Measurements from ENCODE around the gene MRPL38. TPM values are rescaled to one million over a fixed set of nuclear protein-coding genes. Genes with fewer than 3 reads are reported as not detected.

The MRPL38 gene
- total and polyA plus RNA-seq, 2 of the 8 experiments (the other 6 are each of a cell fraction or from before 2014, with no cell fraction given): 78.4 to 125 TPM

DNA sequence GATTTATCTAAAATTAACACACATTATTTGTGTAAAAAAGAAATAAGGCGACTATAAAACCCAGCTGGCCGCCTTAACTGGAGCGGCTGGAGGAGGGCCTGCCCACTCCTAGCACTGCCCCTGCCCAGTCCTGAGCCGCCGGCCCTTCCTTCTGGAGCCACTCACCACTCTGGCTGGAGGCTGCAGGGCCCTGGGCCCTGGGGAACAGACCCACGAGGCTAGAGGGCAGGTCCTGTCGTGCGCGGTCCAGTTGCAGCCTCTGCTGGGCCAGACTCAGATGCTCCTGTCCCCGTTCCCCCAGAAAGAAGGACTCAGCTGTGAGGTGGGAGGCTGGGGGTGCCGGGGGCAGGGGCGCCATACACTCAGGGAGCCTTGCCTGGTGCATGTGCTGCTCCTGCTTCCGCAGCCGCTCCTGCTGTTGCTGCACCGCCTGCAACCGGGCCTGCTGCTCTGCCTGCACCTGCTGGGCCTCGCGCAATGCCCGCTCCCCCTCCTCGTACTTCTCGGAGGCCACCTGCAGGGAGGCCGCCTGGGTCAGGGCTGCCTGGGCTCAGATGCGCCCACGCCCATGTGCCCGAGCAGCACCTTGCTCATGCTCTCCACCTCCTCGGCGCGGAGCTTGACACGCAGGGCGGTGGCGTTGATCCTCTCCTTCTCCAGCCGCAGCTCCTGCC lies 9.0 kb upstream of the MRPL38 start:
- WGBS, 2 experiments (ENCODE audit: extremely low coverage in 1 of 2, insufficient coverage in 1 of 2, insufficient read length in 1 of 2, insufficient replicate concordance in 2 of 2, low coverage in 1 of 2, low lambda C conversion rate in 2 of 2, missing lambda C conversion rate in 1 of 2): 92% methylated on average over 29 of the region's 32 CpGs; no CpG with 5 or more reads in 1 of the 2 experiments
- TF ChIP-seq CBX5 (IDR thresholded peaks at IDR 0.05; ENCODE audit: low read depth, low read length) (no peak), CBX8 (IDR thresholded peaks at IDR 0.05; ENCODE audit: borderline replicate concordance, low read depth, low read length) (no peak), BCL11A (IDR thresholded peaks at IDR 0.05; ENCODE audit: low read depth in 2 of 2, low read length in 2 of 2) (no peak)
- no peak overlapping the region for H3K9ac ChIP-seq (replicated peaks in 1 of 4; ENCODE audit: extremely low read depth in 1 of 4, low read depth in 3 of 4, low read length in 3 of 4)
- H3K23ac ChIP-seq (ENCODE audit: insufficient read length): no peak overlapping the region
- no peak overlapping the region for H2BK20ac ChIP-seq (ENCODE audit: low read length)
- H3K4me3 ChIP-seq (ENCODE audit: extremely low read depth in 1 of 4, insufficient read depth in 2 of 4, low read depth in 3 of 4, low read length in 4 of 4): no peak overlapping the region
- no peaks in the 10 kb centered on the region for H3K79me1 ChIP-seq (ENCODE audit: low read depth, low read length)
- H2BK120ac ChIP-seq (replicated peaks; ENCODE audit: low read depth, low read length): no peak overlapping the region
- H3K36me3 ChIP-seq (ENCODE audit: control insufficient read depth in 2 of 4, insufficient read depth in 4 of 4, low read length in 3 of 4): peaks cover 0 to 3% (median 0%) of the 10 kb centered on the region in 4 experiments; a peak in 1 of 8 replicates
- H3K23me2 ChIP-seq (ENCODE audit: low read depth, low read length): no peaks in the 10 kb centered on the region
- no peaks in the 10 kb centered on the region for H3K27me3 ChIP-seq (replicated peaks in 1 of 4; ENCODE audit: control insufficient read depth in 3 of 4, extremely low read depth in 1 of 4, insufficient read depth in 3 of 4, low read length in 3 of 4)
- no peak overlapping the region for H2BK5ac ChIP-seq (ENCODE audit: low read depth, low read length)
- ChIA-PET POLR2A (ENCODE audit: partially characterized antibody) (interaction anchor here (1.6 to 2.9 kb wide), 2 partner anchors 8 to 12 kb away, joined by 5 to 13 read pairs; partner anchors contain the start of gene MRPL38), CTCF (ENCODE audit: partially characterized antibody) (interaction anchor here (1.4 to 51.3 kb wide), 5 partner anchors 8 to 95 kb away, joined by 3 to 885 read pairs (median 9); partner anchors contain the start of genes CDK3 and MRPL38)
- no peak overlapping the region for H3K4ac ChIP-seq (replicated peaks; ENCODE audit: insufficient read length, low read depth, low read length)
- H4K5ac ChIP-seq (ENCODE audit: insufficient read length, low read depth, low read length): no peak overlapping the region
- no peaks in the 10 kb centered on the region; a peak in 2 of 7 replicates for H3K4me1 ChIP-seq (replicated peaks in 1 of 4; ENCODE audit: control insufficient read depth in 3 of 4, insufficient read depth in 4 of 4, low read length in 3 of 4)
- H2AK5ac ChIP-seq (ENCODE audit: low read depth, low read length): no peak overlapping the region
- no peak overlapping the region for H3K27ac ChIP-seq (ENCODE audit: low read depth, low read length)
- no peak for DNase-seq (ENCODE audit: low read depth in 1 of 2, low spot score in 2 of 2)
- no peak overlapping the region for H4K8ac ChIP-seq (ENCODE audit: extremely low read depth, insufficient read depth, low read length)
- H3K14ac ChIP-seq (ENCODE audit: insufficient read length): no peak overlapping the region
- no peaks in the 10 kb centered on the region for H3K9me3 ChIP-seq (ENCODE audit: insufficient read depth in 2 of 2, low read depth in 1 of 2, low read length in 1 of 2)
- no peak overlapping the region for H2BK15ac ChIP-seq (ENCODE audit: low read length)
- H3K79me2 ChIP-seq (ENCODE audit: control insufficient read depth in 1 of 2, insufficient read depth in 2 of 2, low read length in 2 of 2): no peaks in the 10 kb centered on the region
- no peak overlapping the region for H2BK12ac ChIP-seq (ENCODE audit: low read depth, low read length)
- no peak overlapping the region for H2AFZ ChIP-seq (ENCODE audit: low read length)
- no peak overlapping the region for H3K18ac ChIP-seq (ENCODE audit: extremely low read depth, low read length)
- FAIRE-seq: no peak
- H4K20me1 ChIP-seq (replicated peaks in 1 of 2; ENCODE audit: control insufficient read depth in 1 of 2, insufficient read depth in 2 of 2, low read length in 2 of 2): no peaks in the 10 kb centered on the region
- H4K91ac ChIP-seq (replicated peaks; ENCODE audit: insufficient read length, low read length): no peak overlapping the region
- H3K4me2 ChIP-seq (ENCODE audit: insufficient read depth in 1 of 2, low read depth in 2 of 2, low read length in 2 of 2): no peak overlapping the region
- no peak overlapping the region for H3K56ac ChIP-seq (replicated peaks; ENCODE audit: insufficient read length, low read depth, low read length)
